ENCODE data around the gene MAP1LC3C.
A peak's percentile ranks its signal among the peaks of the same experiment; 100 is the strongest.

MAP1LC3C gene

GRCh38 chr1:241999026-241999425 is at the start of gene MAP1LC3C:
MAP1LC3C (minus strand) TSS chr1:241999098; CDS start chr1:241999008, 90 bp downstream.
- no peak for DNase-seq

DNA sequence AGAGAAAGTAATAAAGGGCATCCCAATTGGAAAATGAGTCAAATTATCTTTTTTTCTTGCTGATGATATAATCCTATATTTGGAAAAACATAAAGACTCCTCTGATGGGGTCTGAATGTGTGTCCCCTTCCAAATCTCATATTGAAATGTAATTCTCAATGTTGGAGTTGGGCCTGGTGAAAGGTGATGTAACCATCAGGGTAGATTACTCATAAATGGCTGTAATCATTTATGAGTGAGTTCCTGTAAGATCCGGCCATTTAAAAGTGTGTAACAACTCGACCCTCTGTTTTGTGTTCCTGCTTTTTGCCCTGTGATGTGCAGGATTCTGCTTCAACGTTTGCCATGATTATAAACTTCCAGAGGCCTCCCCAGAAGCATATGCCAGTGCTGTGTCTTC is 44.3 kb upstream of the MAP1LC3C start:
- no peak for DNase-seq

DNA sequence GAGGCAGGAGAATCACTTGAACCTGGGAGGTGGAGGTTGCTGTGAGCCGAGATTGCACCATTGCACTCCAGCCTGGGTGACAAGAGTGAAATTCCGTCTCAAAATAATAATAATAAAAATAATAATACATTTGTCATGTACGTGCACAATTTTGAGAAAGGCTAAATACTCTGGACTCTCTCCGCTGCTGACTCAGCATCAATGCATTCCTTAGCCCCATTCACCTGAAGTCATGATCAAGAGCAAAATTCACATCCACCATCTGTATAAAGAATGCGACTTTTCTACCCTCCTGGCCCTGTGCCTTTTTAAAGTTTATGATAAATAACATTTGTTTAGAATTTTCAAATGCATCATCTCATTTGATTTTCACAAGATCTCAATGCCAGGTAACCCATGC is 35.5 kb upstream of the MAP1LC3C start:
- no peak for DNase-seq

DNA sequence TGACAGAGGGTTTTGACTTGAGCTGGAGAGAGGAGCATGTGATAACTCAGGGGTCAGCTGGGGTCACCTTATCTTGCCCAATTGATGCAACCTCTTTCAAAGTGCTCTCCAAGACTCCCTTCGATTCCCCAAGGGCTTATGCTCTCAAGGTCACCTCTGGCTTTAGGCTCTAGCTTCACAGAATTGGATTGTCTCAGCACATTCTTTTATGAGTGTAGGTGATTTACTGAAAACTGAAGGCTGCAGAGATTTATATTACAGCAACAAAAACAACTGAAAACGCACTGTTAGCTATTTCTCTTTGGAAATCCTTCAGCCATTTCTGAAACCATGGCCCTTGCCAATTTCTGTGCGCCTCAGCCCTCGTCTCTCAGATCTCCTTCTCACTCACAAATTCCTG is 34.5 kb upstream of the MAP1LC3C start:
- DNase-seq, result peak; percentile 24

DNA sequence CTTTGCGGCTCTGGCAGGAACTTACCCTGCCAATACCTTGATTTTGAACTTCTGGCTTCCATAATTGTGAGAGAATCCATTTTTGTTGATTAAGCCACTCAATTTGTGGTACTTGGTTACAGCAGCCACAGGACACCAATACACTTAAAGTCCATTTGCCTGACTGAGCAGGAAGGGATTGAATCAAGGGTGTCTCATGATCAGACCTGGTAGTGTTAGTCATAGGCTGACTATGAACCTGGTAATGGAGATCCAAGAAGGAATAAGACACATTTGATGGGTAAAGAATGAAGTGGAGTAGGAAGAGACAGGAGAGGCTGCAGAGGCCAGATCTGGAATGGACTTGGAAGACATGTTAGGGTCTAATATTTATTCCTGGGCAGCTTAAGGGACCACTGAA is 31.2 kb upstream of the MAP1LC3C start:
- DNase-seq, result no peak

- no peak for DNase-seq
These were observed 26.8 kb upstream of the MAP1LC3C start for GRCh38 chr1:242025681-242026080.

DNA sequence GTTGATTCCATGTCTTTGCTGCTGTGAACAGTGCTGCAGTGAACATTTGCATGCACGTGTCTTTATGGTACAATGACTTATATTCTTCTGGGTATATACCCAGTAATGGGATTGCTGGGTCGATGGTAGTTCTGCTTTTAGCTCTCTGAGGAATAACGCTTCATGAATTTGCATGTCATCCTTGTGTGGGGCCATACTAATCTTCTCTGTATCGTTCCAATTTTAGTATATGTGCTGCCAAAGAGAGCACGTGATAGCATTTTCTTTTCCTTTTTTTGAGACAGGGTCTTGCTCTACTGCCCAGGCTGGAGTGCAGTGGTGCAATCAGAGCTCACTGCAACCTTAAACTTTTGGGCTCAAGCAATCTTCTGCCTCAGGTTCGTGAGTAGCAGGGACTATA is 24.9 kb upstream of the MAP1LC3C start:
- no peak for DNase-seq

DNA sequence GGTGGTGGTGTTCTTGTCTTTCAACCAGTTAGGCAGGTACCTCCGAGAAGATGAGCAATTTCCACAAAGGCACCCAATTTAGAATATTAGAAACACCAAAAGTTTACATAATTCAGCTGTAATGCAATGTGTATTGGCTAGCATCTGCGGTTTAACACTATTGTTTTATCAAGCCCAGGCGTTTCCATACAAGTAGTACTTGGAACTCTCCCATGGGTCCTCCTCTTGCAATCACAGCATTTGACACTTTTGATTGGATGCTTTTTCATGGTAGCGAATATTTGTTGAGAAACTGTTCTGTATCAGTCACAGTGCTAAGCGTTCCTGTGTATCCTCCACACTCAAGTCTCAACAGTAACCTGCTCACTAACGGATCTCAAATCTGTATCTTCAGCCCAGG is 20.1 kb upstream of the MAP1LC3C start:
- DNase-seq, result no peak

GRCh38 chr1:242017580-242018233 is 18.8 kb upstream of the MAP1LC3C start:
- peak; percentile 68 for DNase-seq

DNA sequence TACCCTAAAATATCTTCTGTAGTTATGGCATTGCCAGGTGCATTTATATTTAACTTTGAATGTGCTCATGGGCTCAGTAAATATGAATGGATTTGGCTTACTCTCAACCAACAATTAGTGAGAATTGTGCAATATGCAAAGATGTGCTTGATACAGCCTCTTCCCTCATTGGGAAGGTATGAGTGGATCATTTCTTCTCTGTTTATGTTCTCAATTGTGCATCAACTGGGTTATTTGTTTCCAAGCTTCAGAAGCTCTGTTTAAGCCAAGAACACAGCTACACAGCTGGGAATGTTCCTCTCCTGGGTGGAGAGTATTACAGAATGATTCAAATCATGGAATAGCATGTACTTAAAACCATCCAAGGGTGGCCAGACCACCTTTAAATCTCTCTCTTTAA is 17.6 kb upstream of the MAP1LC3C start:
- DNase-seq, result no peak

DNA sequence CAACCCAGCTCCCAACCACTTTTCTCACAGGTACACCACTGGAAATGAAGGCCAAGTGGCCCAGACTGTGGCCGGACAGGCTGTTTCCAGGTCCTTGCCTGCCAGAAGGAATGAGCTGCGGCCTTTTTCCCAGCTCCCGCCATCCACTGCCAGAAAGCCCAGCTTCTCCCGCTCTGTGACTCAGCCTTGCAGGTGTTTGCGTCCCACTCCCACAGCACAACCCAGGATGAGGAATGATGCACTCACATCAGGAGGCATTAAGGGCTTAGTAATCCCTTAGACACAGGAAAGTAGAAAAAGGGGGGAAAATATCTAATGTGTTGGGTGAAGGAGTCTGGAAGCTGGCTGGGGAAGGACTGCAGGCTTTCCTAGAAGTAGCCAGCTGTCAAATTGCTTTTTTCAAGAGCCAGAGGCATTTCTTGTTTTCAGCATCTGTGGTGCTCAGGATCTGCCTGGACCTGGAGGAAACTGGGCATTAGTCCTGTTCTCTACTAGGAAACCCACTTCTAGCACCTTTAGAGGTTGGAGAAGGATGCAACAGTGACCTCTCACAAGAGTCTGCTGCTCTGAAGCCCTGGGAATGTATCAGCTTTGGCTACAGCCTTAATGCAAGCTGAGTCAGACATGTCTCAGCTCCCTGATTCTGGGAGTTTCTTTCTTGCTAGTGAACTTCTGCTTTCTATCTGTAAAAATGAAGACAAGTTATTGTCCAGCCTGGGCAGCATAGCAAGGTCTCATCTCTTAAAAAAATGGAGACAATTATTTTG is 13.2 kb upstream of the MAP1LC3C start:
- DNase-seq, result no peak

DNA sequence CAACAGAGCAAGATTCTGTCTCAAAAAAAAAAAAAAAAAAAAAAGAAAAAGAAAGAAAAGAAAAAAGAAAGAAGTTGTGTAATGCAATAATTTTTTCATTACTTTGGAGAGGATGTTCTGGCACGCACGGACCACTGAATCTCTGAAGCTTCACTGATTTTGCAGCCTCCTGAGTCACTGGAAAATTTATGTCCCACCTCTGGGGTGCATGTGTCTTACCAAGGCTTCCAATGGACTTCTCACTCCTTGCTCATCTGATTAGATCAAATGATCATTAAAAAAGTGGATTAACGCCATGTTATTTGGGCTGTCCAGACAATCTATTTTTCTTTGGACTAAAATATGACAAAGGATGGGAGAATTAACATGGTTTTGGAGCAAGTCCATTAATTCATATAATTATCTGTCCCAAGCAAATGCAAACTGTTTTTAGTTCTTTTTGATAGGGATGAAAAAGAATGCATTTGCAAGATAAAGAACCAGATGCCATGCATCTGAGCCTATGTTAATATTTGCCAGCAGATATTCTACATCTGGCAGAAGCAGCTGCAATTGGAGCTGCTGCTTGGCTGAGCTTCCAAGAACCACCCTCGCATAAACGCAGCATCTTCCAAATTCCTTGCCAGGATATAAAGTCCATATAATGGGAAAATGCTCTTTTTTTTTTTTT is 10.1 kb upstream of the MAP1LC3C start:
- no peak for DNase-seq

- no peak for DNase-seq
These were observed 8.1 kb upstream of the MAP1LC3C start for GRCh38 chr1:242006976-242007375.

DNA sequence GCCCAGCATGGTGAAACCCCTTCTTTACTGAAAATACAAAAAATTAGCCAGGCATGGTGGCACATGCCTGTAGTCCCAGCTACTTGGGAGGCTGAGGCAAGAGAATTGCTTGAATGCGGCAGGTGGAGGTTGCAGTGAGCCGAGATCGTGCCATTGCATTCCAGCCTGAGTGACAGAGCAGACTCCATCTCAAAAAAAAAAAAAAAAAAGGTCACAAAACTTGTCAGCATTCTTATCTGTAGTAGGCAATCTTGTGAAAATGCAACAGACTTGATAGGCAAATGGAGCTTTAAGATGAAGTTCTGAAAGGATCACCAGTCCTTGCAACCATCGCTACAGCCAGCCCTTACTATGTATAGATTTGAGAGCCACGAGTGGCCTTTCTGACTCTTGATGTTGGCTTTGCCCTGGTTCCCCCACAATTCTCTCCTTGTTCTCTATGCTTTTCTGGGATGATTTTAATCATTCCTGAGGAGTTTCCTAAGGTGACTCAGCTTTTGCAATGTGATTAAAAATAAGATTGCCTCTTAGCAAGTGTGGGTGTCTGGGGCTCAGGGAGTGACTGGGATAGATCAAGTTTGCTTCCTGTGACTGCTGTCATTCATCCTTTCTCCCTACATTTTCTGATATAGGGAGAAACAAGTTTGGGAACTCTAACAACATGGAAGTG is 7.1 kb upstream of the MAP1LC3C start:
- no peak for DNase-seq

GRCh38 chr1:242004751-242005495 is 6.0 kb upstream of the MAP1LC3C start:
- no peak for DNase-seq

GRCh38 chr1:242002510-242002909 is 3.6 kb upstream of the MAP1LC3C start:
- no peak for DNase-seq

GRCh38 chr1:242002072-242002471 is 3.2 kb upstream of the MAP1LC3C start:
- DNase-seq, result no peak

GRCh38 chr1:242000434-242000833 is 1.5 kb upstream of the MAP1LC3C start:
- no peak for DNase-seq

GRCh38 chr1:241998412-241998921 is 431 bp downstream of the MAP1LC3C start:
- peak; percentile 64 for DNase-seq

DNA sequence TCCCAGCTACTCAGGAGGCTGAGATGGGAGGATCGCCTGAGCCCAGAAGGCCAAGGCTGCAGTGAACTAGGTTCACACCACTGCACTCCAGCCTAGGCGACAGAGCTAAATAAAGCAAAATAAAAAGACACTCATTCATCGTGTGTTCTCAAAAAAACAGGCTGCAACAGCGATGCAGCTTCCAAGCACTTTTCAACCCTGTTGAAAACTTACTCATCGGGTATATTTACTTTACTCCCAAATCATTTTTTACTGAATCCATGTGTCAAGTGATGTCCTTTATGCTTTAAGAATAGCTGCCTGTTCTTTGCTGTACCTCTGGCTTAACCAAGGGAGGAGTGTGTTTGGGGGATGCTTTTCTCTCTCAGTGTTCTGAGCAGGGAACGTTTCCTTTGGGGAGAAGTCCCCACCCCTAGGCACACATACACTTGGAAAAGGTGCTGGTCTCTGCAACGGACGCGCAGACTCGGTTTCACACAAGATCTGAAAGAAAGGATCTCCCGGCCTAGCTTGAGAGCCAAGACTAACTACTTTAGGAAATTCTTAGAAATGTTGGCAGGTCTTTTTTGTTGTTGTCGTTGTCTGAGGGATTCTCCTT is 1.4 kb downstream of the MAP1LC3C start:
- no peak for DNase-seq

GRCh38 chr1:241994171-241994570 is 4.7 kb downstream of the MAP1LC3C start:
- DNase-seq, result no peak

- no peak for DNase-seq
These were observed 6.2 kb downstream of the MAP1LC3C start for GRCh38 chr1:241992734-241993133.
